GM18951 (cell line): ENCODE data around the gene MYOF.

Experiments used
- POLR2A ChIP-seq: IDR thresholded peaks from 4 replicates; pipeline ENCODE4 v1.6.1; 2011; ENCODE audit warnings: mild to moderate bottlenecking; ENCODE audit not compliant: insufficient read length, insufficient read depth; ENCODE audit errors: extremely low read depth
- in situ Hi-C: fragments of 300-500 bp; cut with MboI; formaldehyde crosslinking; loops from one replicate; pipeline ENCODE4 v1.12.0; 2022; ENCODE audit warnings: low sequenced_read_pairs, mixed read lengths, inconsistent platforms; ENCODE audit not compliant: unreplicated experiment

MYOF gene

GRCh38 chr10:93498166-93498565, 16.0 kb upstream of the MYOF start:
- in situ Hi-C loops = loop anchor here (10.0 kb wide), 1 partner anchor 113 kb away; no protein-coding TSS in a partner anchor
- TF ChIP-seq POLR2A = no peak

GRCh38 chr10:93496322-93497041, 14.3 kb upstream of the MYOF start, which contains the start of gene CEP55:
Gene CEP55 (plus strand): TSS chr10:93496612. CDS start chr10:93500052, 3,440 bp downstream.
- peak; percentile 92 for TF ChIP-seq POLR2A
- in situ Hi-C loops = loop anchor here (10.0 kb wide), 1 partner anchor 112 kb away; no protein-coding TSS in a partner anchor

DNA sequence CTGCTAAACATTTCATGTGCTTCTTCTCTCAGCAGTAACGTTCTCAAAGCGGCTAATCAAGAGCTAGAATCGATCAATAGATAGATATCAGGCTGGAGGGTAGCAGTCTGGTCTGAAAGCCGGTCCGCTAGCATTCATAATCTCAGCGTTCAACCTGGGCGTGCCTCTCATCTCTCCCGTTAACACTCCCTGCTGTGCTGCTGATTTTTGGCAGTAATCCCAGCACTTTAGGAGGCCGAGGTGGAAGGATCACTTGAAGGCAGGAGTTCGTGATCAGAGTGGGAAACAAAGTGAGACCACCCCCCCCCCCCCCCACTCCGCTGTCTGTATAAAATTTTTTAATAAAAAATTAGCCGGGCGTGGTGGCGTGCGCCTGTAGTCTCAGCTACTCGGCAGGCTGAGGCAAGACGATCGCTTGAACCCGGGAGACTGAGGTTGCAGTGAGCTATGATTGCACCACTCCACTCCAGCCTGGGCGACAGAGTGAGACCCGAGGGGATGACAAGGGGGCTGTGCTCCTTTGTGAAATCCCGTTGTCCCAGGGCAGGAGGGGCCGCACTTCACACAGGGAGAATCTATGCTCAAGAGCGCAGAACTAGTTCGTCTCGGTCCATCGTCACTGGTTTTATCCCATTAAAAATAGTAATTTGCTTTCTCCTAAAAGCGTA, 13.7 kb upstream of the MYOF start:
- TF ChIP-seq POLR2A = no peak
- in situ Hi-C loops = loop anchor here (10.0 kb wide), 1 partner anchor 111 kb away; no protein-coding TSS in a partner anchor

DNA sequence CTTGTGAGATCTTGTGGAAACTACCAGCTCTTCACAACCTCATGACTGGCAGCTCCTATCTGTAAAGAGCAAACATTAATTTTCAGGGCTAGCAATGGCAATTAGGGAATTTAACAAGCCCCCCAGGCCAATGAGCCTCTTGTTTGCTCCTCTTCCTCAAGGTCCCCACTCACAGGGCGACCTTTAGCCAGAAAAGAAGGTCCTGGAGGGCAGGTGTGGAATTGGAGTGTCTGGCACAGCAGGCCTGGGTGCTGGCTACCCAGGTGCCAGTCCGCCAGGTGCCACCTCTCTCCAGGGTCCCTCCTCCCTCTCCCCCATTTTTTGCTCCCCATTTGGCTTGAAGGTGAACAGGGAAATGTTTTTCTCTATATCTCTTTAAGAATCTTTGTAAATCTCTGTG, 12.4 kb upstream of the MYOF start:
- TF ChIP-seq POLR2A = no peak
- in situ Hi-C loops = loop anchor here (10.0 kb wide), 1 partner anchor 110 kb away; no protein-coding TSS in a partner anchor

- TF ChIP-seq POLR2A = no peak
- in situ Hi-C loops = loop anchor here (10.0 kb wide), 1 partner anchor 108 kb away; no protein-coding TSS in a partner anchor
Measured at GRCh38 chr10:93493162-93493561, 11.0 kb upstream of the MYOF start.

GRCh38 chr10:93491602-93492121, 9.5 kb upstream of the MYOF start:
- no peak for TF ChIP-seq POLR2A
- in situ Hi-C loops = loop anchor here (10.0 kb wide), 1 partner anchor 107 kb away; no protein-coding TSS in a partner anchor

- in situ Hi-C loops = no loop called here
- no peak for TF ChIP-seq POLR2A
Measured at GRCh38 chr10:93488956-93489528, 6.9 kb upstream of the MYOF start.

DNA sequence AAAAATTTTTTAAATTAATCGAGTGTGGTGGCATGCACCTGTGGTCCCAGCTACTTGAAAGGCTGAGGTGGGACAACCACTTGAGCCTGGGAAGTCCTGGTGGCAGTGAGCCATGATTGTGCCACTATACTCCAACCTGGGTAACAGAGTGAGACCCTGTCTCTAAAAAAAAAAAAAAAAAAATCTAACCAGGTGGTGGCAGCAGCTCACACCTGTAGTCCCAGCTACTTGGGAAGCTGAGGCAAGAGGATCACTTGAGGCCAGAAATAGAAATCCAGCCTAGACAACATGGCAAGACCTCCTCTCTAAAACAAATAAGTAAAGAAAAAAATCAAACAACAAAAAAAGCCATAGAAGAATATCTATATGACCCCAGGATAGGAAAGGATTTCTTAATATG, 3.6 kb upstream of the MYOF start:
- in situ Hi-C loops = no loop called here
- no peak for TF ChIP-seq POLR2A

GRCh38 chr10:93481637-93482144, 443 bp downstream of the MYOF start:
- in situ Hi-C loops = no loop called here
- no peak for TF ChIP-seq POLR2A

DNA sequence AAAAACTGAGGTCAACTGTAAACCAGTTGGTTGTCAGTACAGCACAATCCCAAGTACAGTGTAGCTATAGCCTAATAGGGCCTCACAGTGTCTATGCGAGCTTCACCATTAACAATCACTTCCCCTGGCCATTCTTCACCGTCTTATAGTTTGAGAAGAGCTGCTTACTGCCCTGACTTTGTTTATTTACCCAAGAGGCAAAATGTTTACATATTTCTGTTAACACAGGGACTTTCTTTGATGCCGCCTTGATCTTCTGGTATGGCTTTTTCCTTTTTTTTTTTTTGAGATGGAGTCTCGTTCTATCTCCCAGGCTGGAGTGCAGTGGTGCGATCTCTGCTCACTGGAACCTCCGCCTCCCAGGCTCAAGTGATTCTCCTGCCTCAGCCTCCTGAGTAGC, 3.3 kb downstream of the MYOF start:
- no peak for TF ChIP-seq POLR2A
- in situ Hi-C loops = no loop called here

DNA sequence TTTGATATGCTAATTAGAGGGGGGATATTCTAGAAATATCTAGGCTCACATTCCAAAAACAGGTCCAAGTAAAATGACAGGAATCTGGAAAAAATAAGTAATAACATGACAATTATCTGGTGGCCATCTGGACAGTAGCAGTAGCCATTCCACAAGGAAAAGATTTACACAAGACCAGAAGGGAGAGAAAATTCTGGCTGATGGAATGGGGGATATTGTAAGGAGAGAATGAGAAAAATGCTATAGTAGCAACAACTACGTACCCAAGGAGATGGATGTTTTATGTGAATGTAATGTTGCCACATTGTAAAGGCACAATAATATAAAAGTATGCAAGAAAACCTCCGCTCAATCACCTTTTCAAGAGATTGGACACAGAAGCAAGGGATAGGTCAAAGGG, 5.4 kb downstream of the MYOF start:
- in situ Hi-C loops = no loop called here
- TF ChIP-seq POLR2A = no peak

DNA sequence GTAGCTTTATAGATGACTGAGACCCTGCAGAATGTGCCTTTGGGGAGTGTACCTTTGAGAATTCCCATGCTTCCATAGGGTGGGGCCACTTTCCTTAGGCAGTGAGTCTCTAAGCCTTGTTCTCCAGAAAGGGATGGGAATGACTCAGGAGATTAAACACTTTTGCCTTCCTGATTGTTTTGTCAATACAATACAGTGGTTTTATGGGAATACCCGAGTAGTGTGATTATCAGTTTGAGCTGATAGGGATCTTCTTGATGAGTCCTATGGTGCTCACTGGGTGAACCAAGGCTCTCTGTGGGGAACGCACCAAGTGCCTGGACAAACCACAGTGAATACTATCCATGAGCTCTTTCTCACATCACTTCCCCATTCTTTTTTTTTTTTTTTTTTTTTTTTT, 6.3 kb downstream of the MYOF start:
- in situ Hi-C loops = no loop called here
- TF ChIP-seq POLR2A = no peak

GRCh38 chr10:93475227-93475626, 6.9 kb downstream of the MYOF start:
- no peak for TF ChIP-seq POLR2A
- in situ Hi-C loops = no loop called here
